HG03442 (cell line): ENCODE measurements around the gene TRPC4AP.

Experiments
- ATAC-seq: cut with Tn5 transposase; IDR thresholded peaks from one replicate; pipeline ENCODE4 v1.9.1; 2021; ENCODE audit warnings: mild to moderate bottlenecking, moderate library complexity; ENCODE audit not compliant: unreplicated experiment

Gene TRPC4AP

DNA sequence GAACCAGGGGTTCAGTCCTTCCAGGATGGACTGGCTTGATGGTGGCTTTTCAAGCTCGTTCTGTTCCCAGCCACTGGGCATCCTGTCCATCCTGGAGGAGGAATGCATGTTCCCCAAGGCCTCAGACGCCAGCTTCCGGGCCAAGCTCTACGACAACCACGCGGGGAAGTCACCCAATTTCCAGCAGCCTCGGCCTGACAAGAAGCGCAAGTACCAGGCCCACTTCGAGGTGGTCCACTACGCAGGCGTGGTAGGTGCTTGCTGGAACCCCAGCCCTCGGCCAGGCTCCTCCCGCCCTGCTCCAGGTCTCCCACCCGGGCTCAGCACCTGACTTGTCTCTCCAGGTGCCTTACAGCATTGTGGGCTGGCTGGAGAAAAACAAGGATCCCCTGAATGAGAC is 102.9 kb downstream of the TRPC4AP start:
- ATAC-seq, result no peak

DNA sequence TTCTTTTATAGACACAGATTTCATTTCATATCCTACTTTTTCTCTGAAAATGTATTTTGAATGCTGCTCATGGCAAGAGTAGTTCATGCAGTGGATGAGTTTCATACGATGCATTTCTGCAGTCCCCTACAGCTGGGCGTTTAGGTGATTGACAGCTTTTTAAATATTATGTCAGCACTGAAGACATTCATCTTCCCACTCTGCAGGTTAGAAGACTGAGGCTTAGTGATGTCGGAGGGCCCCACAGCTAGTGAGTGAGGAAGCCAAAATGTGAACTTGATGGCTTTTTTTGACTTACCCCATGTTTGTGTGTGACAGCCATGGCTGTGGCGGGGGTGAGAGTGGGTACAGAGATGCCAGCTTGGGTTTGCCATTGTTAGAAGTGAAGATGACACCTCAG is 103.5 kb downstream of the TRPC4AP start:
- no peak for ATAC-seq

DNA sequence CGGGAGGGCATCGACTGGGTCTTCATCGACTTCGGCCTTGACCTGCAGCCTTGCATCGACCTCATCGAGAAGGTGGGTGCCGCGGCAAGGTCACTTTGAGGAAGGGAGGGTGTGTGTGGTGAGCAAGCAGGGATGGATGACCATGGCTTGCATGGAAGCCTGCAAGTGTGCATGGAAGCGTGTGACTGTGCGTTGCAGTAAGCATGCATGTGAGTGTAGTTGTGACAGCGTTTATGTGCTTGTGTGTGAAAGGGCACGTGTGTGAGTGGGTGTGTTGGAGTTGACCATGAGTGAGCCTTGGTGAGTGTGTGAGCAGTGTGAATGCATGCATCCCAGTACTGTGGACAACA is 104.4 kb downstream of the TRPC4AP start:
- no peak for ATAC-seq

GRCh38 chr20:34987288-34988190 is 105.1 kb downstream of the TRPC4AP start:
- ATAC-seq, result no peak

DNA sequence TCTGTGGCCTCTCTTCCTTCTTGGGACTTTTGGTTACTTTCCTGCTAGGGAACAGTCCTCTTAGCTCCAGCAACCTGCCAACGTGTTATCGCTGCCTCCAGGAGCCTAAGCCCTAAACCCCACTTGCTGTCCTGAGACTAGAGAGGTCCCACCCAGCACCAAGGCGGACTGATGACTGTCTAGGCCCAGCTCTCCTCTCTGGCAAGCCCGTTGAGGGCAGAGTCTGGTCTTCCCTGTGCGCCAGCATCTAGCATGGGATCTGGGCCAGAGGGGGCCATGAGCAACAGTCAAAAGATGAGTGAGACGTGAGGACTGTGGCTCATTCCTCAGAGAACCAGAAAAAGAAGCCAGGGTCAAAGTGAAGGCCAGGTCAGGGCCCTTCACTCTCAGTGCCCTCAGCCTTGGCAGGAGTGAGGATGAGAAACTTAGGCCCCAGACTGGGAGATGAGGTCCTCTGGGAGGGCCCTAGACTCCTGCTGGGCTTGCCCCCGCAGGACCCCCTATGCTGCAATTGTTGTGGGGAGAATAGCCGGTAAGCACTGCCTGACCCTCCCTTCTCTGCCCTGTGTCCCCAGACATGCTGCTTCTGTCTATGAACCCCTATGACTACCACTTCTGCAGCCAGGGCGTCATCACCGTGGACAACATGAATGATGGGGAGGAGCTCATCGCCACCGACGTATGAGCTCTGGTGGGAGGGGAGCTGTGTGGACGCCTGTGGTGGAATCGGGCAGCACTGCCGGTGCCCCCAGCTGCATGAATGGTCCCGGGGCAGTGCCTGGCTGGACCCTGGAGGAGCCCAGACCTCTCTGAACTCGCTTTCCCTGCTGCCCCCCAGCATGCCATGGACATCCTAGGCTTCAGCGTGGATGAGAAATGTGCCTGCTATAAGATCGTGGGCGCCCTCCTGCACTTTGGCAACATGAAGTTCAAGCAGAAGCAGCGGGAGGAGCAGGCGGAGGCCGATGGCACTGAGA is 106.0 kb downstream of the TRPC4AP start:
- ATAC-seq, result no peak

GRCh38 chr20:34985461-34986310 is 106.9 kb downstream of the TRPC4AP start:
- ATAC-seq, result no peak

- no peak for ATAC-seq
These were observed 107.8 kb downstream of the TRPC4AP start for GRCh38 chr20:34984756-34985261.

DNA sequence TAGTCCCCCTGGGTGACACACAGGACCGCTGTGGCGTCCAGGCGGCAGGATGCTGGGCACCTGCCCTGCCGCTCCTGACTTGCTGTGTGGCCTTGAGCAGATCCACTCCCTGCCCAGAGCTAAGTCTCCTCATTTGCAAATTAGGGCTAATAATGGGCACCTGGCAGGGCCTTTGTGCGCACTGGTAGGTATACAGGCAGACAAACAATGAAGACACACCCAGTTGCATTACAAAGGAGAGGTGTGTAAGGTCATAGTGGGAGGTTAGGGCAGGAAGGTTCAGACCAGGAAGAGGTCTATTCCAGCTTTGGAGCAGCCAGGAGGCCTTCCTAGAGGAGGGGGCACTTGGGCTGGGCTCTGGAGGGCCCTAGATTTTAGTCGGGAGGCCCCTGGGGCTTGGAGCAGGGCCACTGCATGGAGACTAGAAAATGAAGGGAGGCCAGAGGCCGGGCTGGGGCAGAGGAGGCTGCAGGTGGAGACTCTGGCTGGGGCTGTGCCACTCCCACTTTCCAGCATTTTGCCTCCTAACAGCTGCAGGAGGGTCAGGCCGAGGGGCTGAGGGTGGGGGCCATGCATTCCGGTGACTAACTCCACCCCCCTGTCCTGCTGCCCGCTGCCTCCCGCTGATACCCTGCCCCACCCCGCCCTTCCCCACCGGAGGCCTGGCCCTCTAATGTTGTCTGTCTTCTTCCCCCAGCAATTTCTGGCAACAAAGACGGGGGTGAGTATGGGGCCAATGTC is 108.4 kb downstream of the TRPC4AP start:
- ATAC-seq, result no peak

GRCh38 chr20:34983089-34983820 is 109.4 kb downstream of the TRPC4AP start:
- ATAC-seq, result no peak

- ATAC-seq, result no peak
These were observed 110.1 kb downstream of the TRPC4AP start for GRCh38 chr20:34982270-34983088.

GRCh38 chr20:34980543-34981233 is 111.9 kb downstream of the TRPC4AP start:
- no peak for ATAC-seq

DNA sequence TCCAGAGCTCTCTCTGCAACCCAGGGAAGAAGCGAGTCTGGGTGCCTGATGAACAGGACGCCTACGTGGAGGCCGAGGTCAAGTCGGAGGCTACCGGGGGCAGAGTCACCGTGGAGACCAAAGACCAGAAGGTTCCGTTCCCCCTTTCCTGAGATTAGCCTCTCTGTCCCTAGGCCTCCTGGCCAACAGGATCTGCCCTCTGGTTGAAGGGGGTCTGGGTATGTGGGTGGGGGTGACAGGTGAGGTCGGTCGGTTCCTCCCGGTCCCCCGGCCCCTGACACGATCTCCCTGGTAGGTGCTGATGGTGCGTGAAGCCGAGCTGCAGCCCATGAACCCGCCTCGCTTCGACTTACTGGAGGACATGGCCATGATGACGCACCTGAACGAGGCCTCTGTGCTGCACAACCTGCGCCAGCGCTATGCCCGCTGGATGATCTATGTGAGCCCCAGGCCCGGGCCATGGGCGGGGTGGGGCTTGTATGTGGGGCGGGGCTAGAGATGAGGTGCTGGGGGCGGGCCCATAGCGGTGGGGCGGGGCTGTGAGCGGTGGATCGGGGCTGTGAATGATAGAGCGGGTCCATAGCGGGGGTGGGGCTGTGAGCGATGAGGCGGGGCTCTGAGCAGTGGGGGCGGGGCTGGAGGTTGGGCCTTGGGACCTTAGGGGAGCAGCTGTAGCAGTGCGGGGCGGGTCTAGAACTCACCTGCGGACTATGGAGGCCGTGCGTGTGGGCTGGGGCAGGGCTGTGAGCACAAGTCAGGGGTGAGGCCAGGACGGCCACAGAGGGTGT is 113.0 kb downstream of the TRPC4AP start:
- no peak for ATAC-seq

DNA sequence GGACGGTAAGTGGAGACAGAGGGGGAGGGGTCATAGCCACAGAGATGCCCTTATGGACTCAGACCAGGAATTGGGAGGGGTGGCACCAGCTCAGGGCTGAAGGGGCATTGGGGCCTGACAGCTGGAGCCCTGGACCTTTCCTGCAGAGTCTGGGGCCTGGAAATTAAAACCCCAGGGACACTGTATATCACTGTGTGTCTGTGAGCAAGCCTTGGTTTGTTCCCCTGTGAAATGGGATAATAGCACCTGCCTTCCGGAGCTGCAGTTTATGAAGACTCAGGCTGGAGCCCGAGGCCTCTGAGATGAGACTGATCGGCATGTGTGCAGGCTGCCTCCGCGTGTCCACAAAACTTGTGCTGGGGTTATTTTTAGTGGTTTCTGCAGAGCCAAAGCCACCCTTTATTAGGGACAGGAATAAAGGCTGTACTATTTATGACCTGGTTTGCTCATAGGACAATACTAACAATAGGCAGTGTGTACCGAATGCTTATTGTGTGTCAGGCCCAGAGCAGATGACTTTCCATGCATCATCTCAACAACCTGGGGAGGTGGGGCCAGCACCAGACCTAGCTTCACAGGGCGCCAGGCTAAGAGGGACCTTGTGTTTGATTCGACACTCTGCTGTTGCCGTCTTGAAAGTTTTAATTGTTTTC is 114.4 kb downstream of the TRPC4AP start:
- ATAC-seq, result no peak

- ATAC-seq, result no peak
These were observed 115.1 kb downstream of the TRPC4AP start for GRCh38 chr20:34977365-34978091.

DNA sequence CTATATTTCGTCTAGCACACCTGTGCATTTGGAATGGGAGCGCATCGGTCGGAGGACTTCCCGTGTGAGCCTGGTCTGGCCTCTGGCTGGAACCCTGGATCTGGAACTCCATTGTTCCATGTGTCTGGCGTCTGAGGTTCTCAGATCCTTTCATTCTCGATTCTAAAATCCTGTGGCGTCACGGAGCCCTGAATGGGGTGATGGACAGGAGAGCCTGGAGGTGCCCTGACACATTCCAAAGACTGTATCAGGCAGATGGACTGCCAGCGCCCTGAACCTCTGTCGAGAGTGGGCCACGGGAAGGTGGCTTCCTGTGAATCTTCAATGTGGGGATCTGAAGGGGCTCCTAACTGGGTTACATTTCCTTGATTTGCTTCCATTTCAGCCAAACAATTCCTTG is 116.3 kb downstream of the TRPC4AP start:
- ATAC-seq, result no peak

DNA sequence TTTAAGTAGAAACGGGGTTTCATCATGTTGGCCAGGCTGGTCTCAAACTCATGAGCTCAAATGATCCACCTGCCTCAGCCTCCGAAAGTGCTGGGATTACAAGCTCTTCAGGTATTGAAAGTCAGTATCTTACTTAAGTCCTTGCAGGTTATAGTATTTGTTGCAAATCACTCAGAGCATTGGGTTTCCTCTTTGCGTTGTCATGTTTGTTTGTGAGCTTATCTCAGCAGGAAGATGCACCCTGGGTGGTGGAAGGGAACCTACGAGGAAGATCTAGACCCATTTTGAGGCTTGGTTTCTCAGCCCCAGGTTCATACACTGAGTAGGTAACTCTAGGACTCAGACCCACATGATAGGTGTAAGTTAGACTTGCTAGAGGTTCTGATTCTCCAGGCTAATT is 118.4 kb downstream of the TRPC4AP start:
- no peak for ATAC-seq
